GM12801 (cell line): Measurements from ENCODE around the gene CD28.

ENCODE experiments used
- TF ChIP-seq, protein P1 (sequence below): IDR thresholded peaks from one replicate; pipeline ENCODE4 v1.5.1; 2011; ENCODE audit warnings: control low read depth; ENCODE audit not compliant: insufficient read length; ENCODE audit errors: extremely low read depth

Gene CD28

DNA sequence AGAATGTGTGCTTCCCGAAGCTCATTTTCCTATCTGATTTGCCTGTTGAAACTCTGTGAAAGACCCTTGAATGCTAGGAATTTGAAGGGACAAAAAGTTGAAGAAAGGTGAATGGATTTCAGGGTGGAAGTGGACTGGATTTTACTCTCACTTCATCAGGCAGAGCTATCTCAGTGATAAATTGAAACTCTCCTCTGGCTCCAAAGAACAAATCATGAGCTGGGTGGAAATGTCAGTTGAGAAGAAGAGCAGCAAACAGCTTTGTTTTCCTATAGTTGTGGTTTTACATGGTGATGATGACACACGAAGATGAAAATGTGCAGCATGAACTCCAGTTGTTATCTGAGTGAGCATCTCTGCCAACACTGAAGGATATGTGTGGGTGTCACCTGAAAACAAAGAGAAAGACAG, 34.4 kb downstream of the CD28 start:
- TF ChIP-seq, protein P1, sequence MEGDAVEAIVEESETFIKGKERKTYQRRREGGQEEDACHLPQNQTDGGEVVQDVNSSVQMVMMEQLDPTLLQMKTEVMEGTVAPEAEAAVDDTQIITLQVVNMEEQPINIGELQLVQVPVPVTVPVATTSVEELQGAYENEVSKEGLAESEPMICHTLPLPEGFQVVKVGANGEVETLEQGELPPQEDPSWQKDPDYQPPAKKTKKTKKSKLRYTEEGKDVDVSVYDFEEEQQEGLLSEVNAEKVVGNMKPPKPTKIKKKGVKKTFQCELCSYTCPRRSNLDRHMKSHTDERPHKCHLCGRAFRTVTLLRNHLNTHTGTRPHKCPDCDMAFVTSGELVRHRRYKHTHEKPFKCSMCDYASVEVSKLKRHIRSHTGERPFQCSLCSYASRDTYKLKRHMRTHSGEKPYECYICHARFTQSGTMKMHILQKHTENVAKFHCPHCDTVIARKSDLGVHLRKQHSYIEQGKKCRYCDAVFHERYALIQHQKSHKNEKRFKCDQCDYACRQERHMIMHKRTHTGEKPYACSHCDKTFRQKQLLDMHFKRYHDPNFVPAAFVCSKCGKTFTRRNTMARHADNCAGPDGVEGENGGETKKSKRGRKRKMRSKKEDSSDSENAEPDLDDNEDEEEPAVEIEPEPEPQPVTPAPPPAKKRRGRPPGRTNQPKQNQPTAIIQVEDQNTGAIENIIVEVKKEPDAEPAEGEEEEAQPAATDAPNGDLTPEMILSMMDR = no peak

DNA sequence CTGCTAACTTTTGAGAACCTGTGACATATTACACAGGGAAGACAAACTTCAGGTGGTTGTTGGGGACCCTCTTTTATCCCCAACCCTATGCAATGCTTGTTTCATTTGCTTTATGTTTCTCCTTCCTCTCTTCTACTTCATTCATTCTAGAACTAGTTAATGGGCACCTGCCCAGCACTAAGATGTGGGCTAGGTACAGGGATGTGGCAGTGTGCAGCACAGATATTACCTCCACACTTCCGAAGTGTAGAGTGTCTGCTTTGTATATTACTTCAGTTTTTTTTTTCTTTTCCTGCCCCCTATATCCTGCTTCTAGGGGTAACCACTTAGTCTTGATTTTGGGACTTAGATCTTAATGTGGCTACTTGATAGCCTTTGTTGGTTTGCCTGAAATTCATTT, 35.1 kb downstream of the CD28 start:
- TF ChIP-seq, protein P1 = no peak

DNA sequence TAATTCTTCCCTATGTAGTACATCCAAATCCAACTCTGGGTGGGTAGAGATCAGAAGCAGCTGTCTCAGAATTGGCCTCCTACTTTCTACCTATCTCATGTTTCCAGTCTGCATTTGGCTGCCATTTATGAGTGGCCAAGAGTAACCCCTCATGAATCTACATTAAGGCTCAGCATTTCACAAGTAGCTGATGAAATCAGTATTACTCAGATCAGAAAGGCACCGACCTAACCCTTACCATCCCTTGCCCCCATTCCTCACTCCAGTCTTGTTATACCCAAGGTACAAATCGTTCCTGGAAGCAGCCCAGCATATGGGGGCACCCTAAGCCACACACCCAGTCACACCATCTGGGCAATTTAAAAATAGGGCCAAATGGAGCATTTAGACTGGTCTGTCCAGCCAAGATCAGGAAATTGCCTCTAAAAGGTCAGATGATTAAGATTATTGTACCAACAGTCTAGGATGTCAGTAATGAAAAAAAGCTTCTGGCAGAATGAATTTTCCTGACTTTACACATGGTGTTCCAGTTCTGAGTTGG, 37.1 kb downstream of the CD28 start:
- TF ChIP-seq, protein P1 = no peak

GRCh38 chr2:203744091-203744490, 37.7 kb downstream of the CD28 start:
- TF ChIP-seq, protein P1 = no peak

DNA sequence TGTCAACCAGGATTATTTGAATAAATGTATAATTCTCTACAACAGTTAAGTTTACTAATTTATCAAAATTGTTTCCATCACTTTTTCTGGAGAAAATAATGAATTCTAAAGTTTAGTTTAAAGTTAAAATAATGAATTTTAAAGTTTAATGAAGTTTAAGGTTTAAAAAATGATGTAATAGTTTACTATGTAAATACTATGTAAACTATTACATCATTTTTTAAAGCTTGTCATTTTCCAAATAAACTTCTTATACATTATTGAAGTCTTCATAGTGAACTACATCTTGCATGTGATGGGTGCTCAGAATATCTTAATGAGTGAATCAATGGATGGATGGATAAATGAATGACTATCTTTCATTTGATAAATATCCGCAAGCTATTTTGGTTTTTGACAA, 38.8 kb downstream of the CD28 start:
- TF ChIP-seq, protein P1 = no peak

- TF ChIP-seq, protein P1 = no peak
Observed at GRCh38 chr2:203748331-203749126, 42.1 kb downstream of the CD28 start.

DNA sequence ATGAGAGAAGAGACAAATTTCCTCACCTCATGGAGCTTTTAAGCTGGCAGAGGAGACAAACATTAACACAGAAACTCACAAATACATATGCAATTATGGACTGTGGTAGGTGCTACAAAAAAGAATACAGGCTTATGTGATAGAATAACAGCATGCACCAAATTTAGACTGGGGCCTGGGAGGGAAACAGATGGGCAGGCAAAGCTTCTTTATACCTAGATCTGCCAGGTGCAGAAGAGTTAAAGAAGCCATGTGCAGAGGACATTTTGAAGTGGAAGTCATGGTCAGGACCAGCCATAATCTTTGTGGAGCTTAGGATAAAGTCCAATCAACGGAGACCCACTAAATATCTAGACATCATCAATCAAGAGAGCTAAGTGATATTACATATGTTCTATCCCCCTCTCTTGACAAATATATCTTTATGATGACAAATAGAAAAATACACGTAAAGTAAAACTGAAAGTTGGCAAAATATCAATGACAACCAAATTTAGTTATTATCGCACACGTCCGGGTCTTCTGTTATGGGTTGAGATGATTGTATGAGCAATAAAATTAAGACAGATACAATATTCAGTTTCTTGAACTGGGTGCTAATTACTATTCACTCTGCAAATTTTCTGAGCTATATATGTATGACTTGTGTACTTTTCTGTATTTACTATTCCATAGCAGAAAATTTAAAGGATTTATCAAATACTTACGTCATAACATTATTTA, 44.1 kb downstream of the CD28 start:
- TF ChIP-seq, protein P1 = no peak
